ENCODE results near the gene ZBTB1.

The ZBTB1 gene

GRCh38 chr14:64501411-64502171, 3.0 kb upstream of the ZBTB1 start:
- H3K27me3 Mint-ChIP-seq (ENCODE audit: low read depth, poor library complexity), result no peaks in the 10 kb centered on the region
- peak overlapping the region; percentile 91 for H3K4me3 Mint-ChIP-seq
- peaks cover 9% of the 10 kb centered on the region for H3K36me3 Mint-ChIP-seq (ENCODE audit: low read depth)
- H3K4me1 Mint-ChIP-seq, result peaks cover 54% of the 10 kb centered on the region
- H3K9me3 Mint-ChIP-seq, result no peaks in the 10 kb centered on the region
- TF ChIP-seq, protein P1, sequence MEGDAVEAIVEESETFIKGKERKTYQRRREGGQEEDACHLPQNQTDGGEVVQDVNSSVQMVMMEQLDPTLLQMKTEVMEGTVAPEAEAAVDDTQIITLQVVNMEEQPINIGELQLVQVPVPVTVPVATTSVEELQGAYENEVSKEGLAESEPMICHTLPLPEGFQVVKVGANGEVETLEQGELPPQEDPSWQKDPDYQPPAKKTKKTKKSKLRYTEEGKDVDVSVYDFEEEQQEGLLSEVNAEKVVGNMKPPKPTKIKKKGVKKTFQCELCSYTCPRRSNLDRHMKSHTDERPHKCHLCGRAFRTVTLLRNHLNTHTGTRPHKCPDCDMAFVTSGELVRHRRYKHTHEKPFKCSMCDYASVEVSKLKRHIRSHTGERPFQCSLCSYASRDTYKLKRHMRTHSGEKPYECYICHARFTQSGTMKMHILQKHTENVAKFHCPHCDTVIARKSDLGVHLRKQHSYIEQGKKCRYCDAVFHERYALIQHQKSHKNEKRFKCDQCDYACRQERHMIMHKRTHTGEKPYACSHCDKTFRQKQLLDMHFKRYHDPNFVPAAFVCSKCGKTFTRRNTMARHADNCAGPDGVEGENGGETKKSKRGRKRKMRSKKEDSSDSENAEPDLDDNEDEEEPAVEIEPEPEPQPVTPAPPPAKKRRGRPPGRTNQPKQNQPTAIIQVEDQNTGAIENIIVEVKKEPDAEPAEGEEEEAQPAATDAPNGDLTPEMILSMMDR (IDR thresholded peaks at IDR 0.05), result no peak
- DNase-seq, result peak; percentile 51
- H3K27ac Mint-ChIP-seq, result peak overlapping the region; percentile 83

GRCh38 chr14:64502456-64502855, 2.1 kb upstream of the ZBTB1 start:
- peak overlapping the region; percentile 93 for H3K27ac Mint-ChIP-seq
- peaks cover 63% of the 10 kb centered on the region for H3K4me1 Mint-ChIP-seq
- H3K36me3 Mint-ChIP-seq (ENCODE audit: low read depth), result peaks cover 6% of the 10 kb centered on the region
- no peak for DNase-seq
- H3K9me3 Mint-ChIP-seq, result no peaks in the 10 kb centered on the region
- no peaks in the 10 kb centered on the region for H3K27me3 Mint-ChIP-seq (ENCODE audit: low read depth, poor library complexity)
- TF ChIP-seq, protein P1 (IDR thresholded peaks at IDR 0.05), result no peak
- H3K4me3 Mint-ChIP-seq, result peak overlapping the region; percentile 91

DNA sequence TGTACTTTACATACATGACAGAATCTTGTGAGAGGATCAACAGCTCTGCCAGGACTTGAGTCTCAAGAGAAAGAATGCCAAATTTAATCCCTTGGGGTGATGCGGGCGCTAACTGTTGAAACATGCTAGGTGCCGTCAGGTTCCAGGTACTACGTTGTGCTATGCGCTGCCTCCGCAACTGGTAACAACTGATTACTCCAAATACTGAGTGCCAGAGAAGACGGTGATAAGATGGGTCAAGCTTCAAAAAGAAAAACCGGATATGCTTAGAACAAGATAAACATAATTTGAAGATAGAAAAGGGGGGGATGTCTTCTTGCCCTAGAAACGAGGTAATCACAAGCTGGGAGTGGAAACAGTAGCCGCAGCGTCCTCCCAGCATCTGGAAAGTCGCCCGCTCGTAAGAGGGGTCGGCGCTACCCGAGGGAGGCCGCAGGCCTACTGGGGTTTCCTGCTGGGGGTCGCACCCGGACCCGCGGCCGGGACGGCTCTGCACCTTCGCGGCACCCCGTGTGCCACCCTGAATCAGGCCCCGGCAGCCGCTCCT, 1.6 kb upstream of the ZBTB1 start:
- no peaks in the 10 kb centered on the region for H3K27me3 Mint-ChIP-seq (ENCODE audit: low read depth, poor library complexity)
- peak overlapping the region; percentile 95 for H3K27ac Mint-ChIP-seq
- H3K9me3 Mint-ChIP-seq, result no peaks in the 10 kb centered on the region
- TF ChIP-seq, protein P1 (IDR thresholded peaks at IDR 0.05), result no peak
- H3K4me3 Mint-ChIP-seq, result peak overlapping the region; percentile 91
- H3K4me1 Mint-ChIP-seq, result peaks cover 64% of the 10 kb centered on the region
- no peak for DNase-seq
- H3K36me3 Mint-ChIP-seq (ENCODE audit: low read depth), result peaks cover 1% of the 10 kb centered on the region

DNA sequence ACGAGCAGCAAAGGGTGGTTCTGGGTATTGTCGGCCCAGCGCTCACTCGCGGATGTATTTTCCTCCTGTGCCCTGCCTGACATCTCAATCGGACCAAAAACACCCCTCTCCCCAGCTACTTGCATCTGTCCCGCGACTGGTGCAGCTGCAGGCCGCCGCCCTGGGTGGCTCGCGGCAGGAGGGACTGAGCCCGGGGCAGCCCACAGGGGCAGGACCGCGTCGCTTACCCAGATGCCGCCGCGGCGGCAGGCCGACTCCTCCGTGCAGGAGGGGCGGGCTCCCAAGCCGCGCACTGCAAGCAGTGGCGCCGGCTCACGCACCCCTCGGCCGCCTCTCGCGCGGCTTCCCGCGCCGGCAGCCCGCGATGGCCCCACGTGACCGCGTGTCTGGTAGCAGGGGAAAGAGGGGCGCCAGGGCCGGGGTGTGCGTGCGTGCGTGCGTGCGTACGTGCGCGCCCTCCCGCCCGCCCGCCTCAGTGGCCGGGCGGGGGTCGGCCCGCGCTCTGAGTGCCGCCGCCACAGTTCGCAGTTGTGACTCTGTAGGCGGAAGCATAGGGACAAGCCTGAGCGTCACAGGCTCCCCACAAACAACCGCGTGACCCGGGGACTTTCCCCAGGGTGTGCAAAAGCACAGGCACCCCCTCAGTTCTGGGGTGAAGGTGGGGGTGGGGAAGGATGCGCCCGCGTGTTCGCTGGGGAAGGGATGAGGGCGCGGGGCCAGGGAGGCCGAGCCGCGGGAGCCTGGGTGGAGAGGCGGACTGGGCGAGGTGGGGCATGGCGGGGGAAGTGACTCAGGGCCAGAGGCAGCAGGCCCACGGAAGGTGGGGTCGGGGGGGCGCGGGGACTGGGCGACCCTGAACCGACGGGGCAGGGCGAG, 898 bp upstream of the ZBTB1 start, which contains the start of gene ZBTB25:
Gene ZBTB25 (minus strand): TSS at position 405 of the 876 bp plus-strand sequence. CDS start 13,305 bp downstream, outside the sequence.
- H3K9me3 Mint-ChIP-seq, result no peaks in the 10 kb centered on the region
- no peaks in the 10 kb centered on the region for H3K27me3 Mint-ChIP-seq (ENCODE audit: low read depth, poor library complexity)
- TF ChIP-seq, protein P1 (IDR thresholded peaks at IDR 0.05), result no peak
- peaks cover 69% of the 10 kb centered on the region for H3K4me1 Mint-ChIP-seq
- peak; percentile 85 for DNase-seq
- H3K4me3 Mint-ChIP-seq, result peak within 1 kb of the TSS; percentile 91
- H3K27ac Mint-ChIP-seq, result peak within 1 kb of the TSS; percentile 100
- no peaks in the 10 kb centered on the region for H3K36me3 Mint-ChIP-seq (ENCODE audit: low read depth)

- TF ChIP-seq, protein P1 (IDR thresholded peaks at IDR 0.05), result no peak
- Mint-ChIP-seq H3K27me3 (ENCODE audit: low read depth, poor library complexity) (no peaks in the 10 kb centered on the region), H3K4me1 (peaks cover 74% of the 10 kb centered on the region), H3K36me3 (ENCODE audit: low read depth) (no peaks in the 10 kb centered on the region), H3K4me3 (peak overlapping the region; percentile 91), H3K27ac (peak overlapping the region; percentile 99), H3K9me3 (no peaks in the 10 kb centered on the region)
- peak; percentile 84 for DNase-seq
Measured at GRCh38 chr14:64504897-64505794, 576 bp downstream of the ZBTB1 start.

Measured in nephron progenitor cell (in vitro differentiated cells).